Measurements from ENCODE around the gene GPSM1.

The GPSM1 gene

DNA sequence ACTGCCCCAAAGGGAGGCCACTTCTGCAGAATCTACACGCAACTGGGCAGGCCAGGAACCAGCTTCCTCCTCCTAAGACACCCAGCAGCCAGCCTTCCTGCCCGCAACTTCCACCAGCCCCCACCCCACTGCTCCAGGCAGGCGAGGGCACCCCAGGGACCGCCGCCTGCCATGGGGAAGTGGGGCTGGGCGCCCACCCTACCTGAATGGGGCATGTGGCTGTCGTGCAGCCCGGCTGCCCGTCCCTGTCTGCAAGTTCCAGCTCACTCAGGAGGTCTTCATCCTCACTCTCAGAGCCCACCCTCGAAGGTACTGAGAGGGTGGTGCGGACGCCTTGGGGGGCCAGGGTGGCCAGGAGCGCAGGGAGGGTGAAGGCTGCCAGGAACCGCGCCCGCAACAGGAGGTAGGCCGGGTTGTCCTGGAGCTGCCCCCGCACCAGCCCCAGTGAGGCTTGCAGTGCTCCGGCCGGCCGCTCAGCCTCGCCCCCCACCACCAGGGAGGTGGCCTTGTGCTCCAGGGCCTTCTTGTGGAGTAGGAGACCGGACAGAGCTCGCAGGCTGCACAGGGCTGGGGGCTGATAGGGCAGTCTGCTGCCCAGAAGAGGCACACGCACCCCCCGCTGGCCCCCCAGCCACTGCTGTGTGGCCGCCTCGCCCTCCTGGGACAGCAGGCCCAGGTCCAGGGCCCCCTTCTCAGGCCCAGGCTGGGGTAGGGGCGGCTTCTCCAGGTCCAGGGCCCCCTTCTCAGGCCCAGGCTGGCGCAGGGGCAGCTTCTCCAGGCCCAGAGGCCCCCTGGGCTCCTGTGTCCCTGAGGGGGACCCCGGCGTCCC, 50.2 kb downstream of the GPSM1 start:
- DNase-seq (ENCODE audit: low read depth) = no peak

- DNase-seq (ENCODE audit: low read depth) = no peak
Observed at GRCh38 chr9:136378170-136379002, 51.0 kb downstream of the GPSM1 start.

DNA sequence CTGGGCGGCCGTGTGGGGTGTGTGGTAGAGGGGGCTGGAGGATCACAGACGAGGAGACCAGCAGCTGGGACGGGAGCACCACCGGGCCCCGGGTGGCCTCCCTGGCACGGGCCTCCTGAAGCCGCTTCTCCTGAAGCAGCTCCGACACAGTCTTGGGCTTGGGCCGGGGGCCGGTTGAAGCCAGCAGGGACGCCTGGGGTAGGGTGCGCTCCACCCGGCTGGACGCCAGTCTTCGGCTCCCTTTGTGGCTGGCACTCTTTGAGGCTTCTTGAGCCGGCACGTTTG, 51.6 kb downstream of the GPSM1 start:
- DNase-seq (ENCODE audit: low read depth) = no peak

- DNase-seq (ENCODE audit: low read depth) = no peak
Observed at GRCh38 chr9:136379401-136379800, 52.1 kb downstream of the GPSM1 start.

DNA sequence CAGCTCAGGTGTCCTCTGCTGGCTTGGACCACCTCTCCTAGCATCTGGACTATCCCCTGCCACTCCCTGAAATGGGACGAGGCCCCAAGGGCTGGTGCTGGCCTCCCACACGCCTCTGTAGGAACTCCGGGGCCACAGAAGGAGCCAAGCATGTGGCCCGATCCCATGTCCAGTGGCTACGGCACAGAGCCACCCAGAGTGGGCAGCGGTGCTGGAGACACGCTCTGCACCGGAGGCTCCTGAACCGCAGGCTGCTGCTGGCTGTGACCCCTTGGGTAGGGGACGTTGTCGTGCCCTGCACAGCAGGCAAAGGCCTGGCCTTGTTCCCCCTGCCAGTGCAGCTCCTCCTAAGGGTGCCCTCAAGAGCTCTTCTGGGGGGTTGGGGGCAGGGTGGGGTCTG, 52.6 kb downstream of the GPSM1 start:
- DNase-seq (ENCODE audit: low read depth) = no peak

DNA sequence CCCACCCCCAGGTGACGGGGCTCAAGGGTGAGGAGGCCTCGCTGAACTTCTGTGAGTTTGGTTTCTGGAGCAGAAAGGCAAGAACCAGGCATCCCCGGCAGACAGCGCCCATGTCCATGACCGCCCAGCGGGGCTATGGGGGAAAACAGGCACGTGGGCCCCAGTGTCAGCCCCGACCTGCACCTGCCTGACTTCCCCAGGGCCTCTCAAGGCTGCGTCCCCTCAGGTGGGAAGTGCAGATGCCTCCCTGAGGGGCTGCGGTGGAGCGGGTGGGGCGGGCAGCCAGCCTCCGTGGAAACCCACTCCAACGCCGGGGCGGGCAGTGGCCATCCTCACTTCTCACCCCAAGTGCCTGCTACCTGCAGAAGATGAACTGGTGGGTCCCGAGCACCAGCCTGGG, 53.0 kb downstream of the GPSM1 start:
- DNase-seq (ENCODE audit: low read depth) = no peak

GRCh38 chr9:136381311-136381710, 54.0 kb downstream of the GPSM1 start:
- DNase-seq (ENCODE audit: low read depth) = no peak

- no peak for DNase-seq (ENCODE audit: low read depth)
Observed at GRCh38 chr9:136381966-136382513, 54.7 kb downstream of the GPSM1 start.

DNA sequence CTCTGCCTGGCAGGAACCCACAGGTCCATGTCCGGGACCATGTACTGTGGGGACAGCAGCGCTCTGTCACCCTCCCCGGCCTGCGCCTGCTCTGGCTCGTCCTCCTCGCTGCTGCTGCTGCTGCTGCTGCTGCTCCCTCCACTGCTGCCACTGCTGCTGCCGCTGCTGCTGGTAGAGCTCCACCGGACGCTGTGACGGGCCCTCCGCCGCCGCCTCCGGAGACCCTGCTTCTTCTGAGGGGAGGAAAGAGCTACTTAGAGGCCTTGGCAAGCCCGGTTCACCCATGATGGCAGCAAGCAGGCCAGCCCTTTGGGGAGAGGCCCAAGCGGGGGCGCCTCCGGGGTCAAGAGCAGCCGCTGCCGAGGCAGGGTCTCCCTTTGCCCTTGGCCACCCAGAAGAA, 56.1 kb downstream of the GPSM1 start:
- DNase-seq (ENCODE audit: low read depth) = no peak

DNA sequence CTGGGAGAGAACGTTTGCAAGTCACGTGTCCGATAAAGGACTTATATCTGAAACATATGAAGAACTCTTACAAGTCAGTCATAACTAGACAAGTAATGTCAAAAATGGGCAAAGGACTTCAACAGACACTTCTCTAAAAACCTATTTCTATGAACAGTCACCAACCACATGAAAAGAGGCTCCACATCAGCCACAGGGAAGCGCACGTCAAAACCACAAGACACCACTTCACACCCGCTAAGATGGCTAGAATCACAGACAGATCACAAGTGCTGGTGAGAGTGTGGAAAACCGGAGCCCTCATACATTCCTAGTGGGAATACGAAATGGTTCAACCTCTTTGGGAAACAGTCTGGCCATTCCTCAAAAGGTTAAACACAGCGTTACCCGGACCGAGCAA, 57.7 kb downstream of the GPSM1 start:
- DNase-seq (ENCODE audit: low read depth) = peak; percentile 24

- DNase-seq (ENCODE audit: low read depth) = no peak
Observed at GRCh38 chr9:136386018-136386417, 58.7 kb downstream of the GPSM1 start.

DNA sequence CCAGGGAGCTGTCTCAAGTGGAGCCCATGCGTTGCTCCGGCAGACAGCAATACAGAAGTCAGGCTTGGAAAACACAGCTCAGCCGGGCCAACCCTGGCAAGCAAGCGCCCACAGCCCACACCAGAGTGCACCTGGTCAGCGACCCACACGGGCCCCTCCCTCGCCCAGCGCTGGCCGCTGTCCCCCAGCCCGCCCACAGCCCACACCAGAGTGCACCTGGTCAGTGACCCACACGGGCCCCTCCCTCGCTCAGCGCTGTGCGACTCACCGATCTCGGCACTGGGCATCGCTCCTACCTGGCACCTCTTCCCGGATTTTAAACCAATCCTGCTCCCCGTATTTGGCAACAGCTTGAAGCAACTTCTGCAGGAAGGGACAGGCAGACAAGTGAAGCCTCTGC, 59.9 kb downstream of the GPSM1 start:
- DNase-seq (ENCODE audit: low read depth) = no peak

- DNase-seq (ENCODE audit: low read depth) = no peak
Observed at GRCh38 chr9:136389396-136389795, 62.1 kb downstream of the GPSM1 start.

DNA sequence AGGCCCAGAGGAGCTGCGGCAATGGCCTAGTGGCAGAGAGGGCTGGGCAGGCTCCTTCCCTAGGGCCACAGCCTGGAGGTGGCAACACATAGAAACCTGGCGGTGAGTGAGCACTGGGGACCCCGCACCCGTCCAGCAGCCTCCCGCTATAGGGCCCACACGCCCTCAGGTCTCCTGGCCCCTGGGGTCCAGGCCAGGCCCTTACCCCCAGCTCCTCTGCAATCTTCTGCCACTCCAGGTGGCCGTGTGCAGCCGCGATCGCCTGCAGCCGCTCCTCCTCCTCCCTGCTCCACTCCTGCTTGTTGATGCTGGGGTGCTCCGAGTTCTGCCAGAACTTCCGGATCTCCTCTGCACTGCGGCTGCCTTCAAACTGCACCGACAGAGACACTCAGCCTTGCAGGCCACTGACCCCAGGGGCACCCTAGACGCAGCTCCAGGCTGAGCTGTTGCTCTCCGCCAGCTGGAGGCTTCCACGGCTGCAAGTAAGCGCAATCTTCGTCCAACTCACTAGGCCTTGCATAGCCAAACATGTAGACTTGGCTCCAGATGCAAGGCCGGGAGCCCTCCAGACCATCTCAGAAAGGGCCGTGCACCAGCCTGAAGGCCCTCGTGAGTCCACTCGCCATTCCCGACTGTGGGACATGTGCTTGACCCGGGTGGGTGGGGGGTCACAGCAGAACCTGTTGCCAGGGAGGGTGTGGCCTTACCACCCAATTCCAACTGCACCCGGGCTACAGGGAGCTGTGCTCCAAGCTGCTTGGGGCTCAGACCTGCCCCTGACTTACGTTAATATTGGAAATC, 64.6 kb downstream of the GPSM1 start:
- DNase-seq (ENCODE audit: low read depth) = no peak

GRCh38 chr9:136392538-136393449, 65.5 kb downstream of the GPSM1 start:
- no peak for DNase-seq (ENCODE audit: low read depth)

GRCh38 chr9:136393531-136393930, 66.2 kb downstream of the GPSM1 start:
- DNase-seq (ENCODE audit: low read depth) = no peak

DNA sequence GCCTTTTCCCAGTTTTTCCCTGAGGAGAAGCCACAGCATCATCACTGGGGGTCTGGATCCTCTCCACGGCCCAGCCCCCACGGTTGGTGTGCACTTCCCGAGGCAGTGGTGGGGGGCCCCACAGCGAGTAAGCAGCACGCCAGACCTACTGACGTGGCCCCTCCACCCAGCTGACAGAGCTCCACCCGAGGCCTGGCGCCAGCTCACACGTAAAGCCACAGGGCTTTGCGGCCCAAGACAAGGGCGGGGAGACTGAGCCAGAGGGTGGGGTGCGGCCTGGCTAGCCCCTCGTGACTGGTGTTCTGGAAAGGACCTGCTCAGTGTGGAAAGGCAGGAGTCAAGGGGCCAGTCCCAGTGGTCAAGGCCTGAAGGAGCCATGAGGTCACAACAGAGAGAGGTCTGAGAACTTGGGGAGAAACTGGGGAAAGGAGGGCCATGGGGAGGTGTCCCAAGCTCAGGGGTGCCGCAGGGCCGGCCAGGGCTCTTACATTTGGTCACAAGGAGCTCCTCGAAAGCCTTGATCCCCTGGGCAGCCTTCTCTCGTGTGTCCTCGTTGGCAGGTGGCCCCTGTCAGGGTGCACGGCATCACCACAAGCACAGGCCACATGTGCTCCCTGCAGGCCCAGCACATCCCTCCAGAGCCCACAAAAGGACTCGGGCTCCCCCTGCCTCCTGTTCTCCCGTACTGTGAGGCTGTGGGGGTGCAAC, 67.1 kb downstream of the GPSM1 start:
- no peak for DNase-seq (ENCODE audit: low read depth)

DNA sequence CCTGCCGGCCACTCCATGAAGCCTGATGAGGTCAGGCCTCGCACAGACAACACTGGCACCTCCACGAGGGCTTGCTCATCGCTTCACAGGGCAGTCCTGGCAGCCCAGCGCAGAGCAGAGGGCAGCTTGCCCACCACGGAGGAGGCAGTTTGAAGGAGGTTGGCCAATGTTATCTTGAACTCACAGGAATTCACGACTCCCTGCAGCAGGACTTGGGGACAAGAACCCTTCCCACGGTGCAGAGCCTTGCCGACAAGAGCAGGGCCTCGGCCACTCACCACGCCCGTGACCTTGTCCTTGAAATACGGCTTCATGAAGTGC, 67.6 kb downstream of the GPSM1 start:
- DNase-seq (ENCODE audit: low read depth) = no peak

DNA sequence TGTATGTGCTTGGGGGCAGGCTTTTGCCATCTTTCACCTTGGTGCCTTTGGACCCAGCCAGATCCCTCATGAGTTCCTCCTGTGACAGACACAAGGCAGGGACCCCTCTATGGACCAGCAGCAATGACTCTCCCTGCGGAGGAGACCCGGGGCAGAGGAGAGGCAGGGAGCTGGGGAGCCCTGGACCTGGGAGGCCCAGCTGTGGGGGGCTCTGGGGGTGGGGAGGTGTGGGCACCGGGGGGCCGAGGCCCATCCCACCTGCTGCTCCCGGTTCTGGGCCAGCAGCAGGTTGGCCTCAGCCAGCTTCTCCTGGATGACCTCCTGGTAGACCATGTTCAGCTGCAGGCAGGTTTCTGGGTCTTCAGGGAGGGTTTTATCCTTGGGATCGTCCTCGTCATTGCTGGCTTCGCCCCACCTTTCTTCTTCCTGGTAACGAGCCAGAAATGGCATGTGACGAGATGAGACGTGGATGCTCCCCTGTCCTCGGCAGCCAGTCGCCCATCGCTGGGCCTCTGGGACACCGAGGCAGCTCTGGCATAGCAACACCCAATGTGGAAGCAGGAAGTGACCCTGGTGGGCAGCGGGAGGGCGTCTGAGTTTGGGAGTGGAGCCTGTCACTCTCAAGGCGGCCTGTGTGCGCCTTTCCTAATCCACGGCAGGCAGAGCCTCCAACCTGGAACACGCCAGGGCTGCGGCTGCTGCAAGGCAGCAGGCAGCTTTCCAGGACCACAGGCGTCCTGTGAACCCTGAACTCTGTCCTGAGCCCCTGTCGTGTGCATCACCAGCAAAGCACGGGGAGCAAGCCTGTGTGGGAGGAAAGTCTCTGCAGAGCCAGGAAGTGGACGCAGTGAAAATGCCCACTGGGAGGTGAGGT, 68.2 kb downstream of the GPSM1 start:
- no peak for DNase-seq (ENCODE audit: low read depth)

- no peak for DNase-seq (ENCODE audit: low read depth)
Observed at GRCh38 chr9:136396219-136396515, 68.8 kb downstream of the GPSM1 start.

Measured in activated T-cell treated with anti-CD3 and anti-CD28 coated beads for 24 hours (primary cell).